Right lung (tissue), 5 donors: Measurements from ENCODE around the gene CLSTN2. TPM values are rescaled to one million over a fixed set of nuclear protein-coding genes. Genes with fewer than 3 reads are reported as not detected.
"Not testable (repeated sequence)": the region's sequence is repeated elsewhere in the genome, so short reads cannot be mapped to it uniquely, and the experiment has no call there.

Source experiments
- DNase-seq, 2 donors: peaks; one replicate each; pipeline ENCODE4 v3.0.0-alpha.2; 2013
- polyA plus RNA-seq, 5 donors: library from polyadenylated mRNA; unstranded; fragments of 120-200 nt; gene quantifications; one replicate each; pipeline versions ENCODE4 v1.2.1 to v1.2.3, GENCODE V29; 2013; ENCODE audit warnings: inconsistent platforms in 1 of 5, low replicate concordance in 1 of 5; ENCODE audit not compliant: insufficient read length in 5 of 5, insufficient read depth in 1 of 5

CLSTN2 gene
- polyA plus RNA-seq, 5 donors = 0.37 to 0.93 (median 0.47) TPM

DNA sequence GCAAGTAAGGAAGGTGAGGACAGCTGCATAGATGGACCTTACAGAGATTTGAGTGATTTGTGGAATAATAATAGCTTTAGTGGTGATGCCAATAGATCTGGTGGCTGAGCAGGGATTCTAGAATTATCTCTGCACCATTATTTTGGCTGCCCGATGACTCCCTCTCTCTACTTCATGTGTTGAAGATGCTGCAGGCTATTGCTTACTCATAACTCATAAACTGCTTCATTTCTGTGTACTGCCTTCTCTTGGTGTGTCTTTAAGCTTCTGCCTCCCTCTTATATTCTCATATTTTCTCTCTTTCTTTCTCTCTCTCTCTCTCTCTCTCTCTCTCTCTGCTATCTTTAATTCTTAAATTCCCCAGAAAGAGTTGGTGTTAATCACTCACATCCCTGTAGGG, 486.9 kb downstream of the CLSTN2 start:
- DNase-seq = no peak

DNA sequence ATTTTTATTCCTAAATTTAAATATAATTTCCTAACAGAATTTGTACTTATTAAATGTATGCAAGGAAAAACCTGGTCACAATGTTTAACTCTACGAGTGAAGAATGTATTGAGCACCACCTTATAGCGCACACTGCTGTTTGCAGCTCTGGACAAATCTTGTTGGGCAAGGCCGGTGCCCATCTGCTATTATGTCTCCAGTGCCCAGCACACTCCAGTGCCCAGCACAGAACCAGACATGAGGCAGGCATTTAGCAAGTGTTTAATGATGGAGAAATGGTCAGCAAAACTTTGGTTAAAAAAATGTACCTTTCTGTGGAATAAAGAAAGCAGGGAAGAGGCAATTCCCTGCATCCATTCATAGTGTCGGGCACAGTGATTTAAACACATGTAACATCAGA, 488.2 kb downstream of the CLSTN2 start:
- DNase-seq = no peak

DNA sequence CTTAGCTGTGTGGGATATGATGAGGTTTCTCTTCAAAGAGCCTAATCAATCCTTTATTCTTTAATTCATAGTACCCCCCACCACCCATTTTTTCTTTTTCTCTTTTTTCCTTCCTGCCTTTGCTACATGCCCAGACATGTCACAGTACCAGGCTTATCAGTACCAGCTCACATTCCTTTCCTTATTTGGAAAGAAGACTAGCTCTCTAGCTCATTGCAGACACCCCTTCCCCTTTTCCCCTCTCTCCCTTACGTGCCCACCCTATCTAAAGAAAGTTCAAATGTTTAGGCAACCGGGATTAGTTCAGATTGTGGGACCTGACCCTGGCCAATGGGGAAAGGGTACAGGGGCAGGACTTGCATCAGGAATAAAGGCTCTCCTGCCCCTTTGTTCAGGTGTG, 488.6 kb downstream of the CLSTN2 start:
- not testable (repeated sequence) for DNase-seq

DNA sequence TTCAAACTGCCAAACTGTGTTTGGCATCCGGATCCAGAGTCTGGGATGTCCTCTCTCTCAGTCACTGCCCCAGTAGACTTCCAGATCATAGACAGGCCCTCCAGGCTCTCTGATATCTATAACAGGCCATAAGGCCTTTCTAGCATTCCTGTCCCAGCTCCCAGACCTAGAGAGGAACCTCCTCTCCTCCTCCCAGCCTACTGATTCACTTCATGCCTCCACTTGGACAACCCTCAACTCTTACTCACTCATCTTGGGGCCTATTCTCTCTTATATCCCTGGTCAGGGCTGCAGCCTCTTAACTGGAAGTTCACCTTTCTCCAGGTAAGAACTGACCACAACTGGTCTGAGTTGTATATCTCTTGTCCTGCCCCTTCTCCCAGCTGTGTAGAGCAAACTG, 489.2 kb downstream of the CLSTN2 start:
- no peak for DNase-seq

DNA sequence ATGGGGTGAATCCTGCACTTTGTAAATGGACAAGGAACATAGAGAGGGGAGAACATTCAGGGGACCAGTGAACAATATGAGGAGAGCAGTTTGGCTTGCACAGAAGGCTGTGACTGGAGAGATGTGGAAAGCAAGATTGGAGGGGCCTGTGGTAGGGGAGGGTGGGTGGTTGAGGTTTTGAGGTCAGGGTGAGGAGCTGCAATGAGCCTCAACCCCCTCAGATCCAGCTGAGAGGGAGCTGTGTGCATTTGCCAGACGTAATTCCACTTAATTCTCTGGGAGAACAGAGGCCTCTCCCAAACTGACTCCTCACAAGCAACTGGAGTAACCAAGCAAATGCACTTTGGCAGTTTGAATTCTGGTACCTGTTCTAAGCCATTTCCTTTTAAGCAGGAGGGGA, 489.7 kb downstream of the CLSTN2 start:
- no peak for DNase-seq

DNA sequence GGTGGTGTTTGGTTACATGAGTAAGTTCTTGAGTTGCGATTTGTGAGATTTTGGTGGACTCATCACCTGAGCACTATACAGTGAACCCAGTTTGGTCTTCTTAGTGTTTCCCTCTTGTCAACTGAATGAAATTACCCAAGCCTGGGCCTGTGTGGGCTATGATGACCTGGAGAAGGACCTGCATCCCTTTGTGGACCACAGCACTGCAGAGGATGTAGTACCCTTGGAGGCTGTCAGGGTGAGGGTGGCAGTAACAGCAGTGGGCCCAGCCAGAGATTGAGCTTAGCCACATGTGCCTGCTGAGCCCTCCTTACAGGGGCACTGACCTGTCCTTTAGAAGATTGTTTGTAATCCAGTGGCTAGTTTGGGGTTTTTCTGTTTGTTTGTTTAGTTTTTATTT, 492.8 kb downstream of the CLSTN2 start:
- DNase-seq = no peak

DNA sequence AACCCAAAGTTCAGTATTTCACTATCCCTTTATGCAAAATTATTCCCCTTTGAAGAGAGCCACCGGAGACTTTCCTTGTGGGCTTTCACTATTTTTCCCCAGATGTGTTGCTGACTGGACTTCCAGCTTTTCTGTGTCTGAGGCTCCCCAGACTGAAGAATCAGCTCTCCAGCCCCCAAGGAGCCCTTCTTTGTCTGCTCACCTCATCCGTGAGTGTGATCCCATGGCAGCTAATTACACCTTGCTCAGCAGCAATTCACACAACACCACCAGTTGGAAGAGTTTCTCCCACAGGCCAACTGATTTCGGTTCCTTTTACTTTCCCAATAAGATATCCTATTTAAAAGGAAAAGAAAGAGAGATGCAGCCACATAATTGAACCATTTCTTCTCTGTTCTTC, 493.4 kb downstream of the CLSTN2 start:
- DNase-seq = no peak

DNA sequence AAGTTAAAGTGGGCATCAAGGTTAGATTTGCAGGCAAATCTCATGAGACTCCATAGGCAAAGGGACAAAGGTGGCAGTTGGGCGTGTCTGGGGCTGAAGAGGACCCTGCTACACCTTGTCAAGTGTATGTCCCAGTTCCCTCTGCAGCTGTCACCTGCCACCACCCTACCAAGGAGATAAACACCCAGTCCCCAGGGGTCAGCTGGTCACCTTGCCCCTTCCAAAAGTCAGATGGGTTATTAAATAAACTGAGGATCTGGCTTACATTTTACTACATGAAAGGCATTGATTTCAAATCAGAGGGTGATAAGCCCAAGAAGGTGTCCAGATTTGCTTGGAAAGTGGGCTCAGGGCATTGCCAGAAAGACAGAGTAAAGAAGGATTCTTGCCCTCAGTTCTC, 494.8 kb downstream of the CLSTN2 start:
- no peak for DNase-seq

DNA sequence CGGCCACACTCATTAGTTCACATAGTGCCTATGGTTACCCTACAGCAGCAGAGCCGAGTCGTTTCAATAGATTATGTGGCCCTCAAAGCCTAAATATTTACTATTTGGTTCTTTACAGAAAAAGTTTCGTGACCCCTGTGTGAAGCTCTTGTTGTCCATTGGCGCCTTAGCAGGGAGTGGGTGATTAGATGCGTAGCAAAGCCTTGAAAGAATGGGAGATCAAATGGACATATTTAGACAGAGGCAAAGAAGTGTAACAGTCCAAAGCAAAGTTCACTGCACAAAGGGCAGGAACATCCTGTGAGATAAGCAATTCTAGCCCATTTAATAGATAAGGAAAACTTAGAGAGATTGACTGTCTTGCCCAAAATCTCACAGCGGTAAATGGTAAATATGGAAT, 495.5 kb downstream of the CLSTN2 start:
- DNase-seq = no peak

DNA sequence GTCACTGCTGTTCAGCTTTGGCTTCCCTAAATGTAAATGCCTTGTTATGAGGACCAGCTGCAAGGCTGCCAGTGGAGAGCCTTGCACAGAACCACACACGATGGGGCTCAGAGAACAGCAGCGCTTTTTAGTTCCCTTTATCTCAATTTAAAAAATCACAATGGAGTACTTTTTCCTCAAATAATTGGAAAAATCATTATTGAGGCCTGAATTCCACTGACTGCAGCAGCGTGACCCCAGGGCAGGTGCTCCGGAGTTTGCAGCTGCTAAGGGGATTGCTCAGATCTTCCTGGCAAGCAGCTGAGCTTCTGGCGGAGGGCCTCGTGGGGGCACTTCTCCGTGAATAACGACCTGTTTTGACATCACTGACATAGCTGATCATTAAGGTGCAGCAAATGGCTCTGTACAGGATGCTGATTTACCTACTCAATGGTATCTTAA, 497.3 kb downstream of the CLSTN2 start:
- no peak for DNase-seq

DNA sequence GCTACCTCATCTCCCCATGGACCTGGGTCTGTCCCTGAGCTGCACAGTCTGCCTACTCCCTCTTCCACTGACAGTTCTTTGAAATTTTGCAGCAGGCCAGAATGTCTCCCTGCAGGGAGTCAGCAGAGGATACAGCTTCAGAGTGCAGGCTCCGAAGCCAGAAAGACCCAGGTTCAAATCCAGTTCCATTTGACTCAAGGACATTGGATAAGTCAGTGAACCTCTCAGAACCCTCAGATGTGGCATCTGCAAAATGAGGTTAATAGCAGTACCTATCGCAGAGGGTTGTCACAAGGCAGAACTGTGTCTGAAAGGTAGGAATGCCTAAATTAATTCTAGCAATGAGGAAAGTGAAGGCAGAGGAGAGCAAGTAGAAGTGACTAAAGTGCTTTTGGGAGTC, 498.4 kb downstream of the CLSTN2 start:
- no peak for DNase-seq

DNA sequence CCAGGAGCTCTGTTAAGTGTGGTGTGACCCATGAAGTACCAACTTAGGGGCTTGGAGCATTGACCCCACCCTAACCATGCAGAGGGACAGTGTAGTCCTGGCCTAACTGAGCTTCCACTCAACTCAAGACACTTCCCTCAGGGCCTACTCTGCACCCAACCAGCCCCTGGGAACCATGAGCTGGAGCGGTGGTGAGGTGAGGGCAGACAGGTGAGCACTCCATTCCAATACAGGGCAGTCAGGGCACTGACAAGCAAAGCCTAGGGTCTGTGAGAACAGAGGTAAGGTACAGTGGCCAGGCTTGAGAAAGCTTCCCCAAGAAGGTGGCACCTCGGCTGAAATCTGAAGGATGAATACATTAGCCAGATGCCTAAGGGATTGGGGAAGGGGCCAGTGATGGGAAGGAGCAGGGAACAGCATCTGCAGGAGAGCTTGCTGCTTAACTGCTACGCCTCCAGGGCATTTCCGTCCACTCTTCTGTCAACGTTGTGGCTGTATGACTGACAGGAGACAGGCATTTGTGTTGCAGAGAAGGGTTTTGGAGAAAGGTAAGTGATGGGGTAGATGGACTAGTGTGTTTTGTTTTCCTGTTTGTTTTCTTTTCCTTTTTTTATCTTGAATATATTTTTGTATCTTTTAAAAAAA, 499.4 kb downstream of the CLSTN2 start:
- DNase-seq = no peak

DNA sequence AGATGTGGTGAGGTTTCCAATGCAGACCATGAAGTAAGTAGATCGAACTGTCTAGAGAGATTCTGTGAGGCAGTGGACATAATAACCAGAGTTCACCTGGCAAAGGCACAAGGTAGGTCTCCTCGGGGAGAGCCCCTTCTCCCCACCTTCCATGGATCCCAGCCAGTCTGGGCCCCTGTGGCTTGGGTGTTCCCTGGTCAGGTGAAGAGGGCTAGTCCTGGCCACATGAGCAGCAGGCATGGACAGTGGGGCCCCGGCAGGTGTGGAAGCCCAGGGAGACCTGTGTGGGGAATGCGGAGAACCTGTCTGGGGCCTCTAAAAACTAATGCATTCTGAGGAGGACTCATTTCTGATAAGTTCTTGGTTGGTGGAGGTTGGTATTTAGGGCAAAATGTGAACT, 501.4 kb downstream of the CLSTN2 start:
- DNase-seq = no peak

DNA sequence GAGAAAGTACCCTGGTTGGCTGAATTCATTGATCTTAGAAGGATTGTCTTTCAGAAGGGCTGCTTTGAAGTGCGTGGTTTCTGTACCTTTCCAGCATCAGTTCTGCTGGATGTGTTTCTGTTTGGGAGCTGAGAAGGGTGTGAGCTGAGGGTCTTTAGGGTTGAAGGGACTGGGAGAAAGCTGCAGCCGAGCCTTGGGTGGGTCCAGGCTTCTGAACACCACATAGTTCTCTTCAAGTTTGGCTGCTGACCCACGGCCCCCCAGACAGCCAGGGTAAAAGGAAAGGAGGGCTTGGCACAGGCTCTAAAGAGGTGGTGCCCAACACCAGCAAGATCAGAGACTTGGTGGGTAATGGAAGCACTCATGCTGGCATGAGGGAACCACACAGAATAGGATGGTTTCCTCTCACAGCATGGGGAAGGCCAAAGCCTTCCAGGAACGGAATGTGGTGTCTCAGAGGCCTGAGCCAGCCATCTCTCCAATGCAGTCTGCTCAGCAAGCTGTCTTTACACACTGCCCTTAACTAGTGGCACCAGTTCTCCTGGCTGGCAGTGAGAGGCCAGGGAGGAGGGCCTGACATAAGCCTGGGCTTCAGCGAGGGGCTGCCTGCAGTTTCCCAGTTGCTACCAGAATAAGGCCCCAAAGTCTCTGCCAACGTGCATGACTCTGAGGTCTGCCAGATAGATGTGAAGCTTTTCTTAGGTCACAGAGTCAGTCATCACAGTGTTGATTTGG, 503.9 kb downstream of the CLSTN2 start:
- DNase-seq = no peak

DNA sequence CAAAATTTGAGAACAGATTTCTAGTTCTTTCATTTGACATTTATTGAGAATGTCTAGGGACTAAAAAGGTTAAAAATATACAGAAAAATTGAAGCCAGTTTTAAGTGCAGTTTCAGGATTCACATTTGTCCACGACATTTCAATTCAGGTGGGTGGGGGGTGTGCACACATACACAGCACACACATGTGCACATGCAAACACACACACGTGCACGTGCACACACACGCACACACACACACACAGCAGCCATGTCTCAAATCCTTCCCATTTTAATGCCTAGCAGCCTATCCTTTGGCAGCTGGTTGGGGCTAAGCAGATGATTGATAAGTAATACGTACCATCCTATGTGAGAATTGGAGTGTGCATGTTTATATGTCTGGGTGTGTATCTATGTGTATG, 504.5 kb downstream of the CLSTN2 start:
- no peak for DNase-seq

DNA sequence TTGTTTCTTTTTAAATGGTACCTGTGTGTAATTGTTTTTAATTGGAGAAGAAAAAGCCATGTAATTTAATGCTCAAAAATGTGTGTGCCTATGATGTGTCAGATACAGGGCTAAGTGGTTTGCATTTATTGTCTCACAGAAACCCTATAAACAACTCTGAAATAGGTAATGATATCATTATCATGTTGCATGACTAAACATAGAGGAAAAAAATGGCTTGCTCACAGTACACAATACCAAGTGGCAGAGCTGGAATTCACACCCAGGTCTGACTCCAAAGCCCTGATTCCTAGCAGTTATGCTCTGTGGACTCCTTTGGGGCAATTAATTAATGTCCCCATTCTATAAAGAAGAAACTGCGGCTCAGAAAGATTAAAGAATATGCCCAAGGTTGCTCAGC, 505.5 kb downstream of the CLSTN2 start:
- no peak for DNase-seq

DNA sequence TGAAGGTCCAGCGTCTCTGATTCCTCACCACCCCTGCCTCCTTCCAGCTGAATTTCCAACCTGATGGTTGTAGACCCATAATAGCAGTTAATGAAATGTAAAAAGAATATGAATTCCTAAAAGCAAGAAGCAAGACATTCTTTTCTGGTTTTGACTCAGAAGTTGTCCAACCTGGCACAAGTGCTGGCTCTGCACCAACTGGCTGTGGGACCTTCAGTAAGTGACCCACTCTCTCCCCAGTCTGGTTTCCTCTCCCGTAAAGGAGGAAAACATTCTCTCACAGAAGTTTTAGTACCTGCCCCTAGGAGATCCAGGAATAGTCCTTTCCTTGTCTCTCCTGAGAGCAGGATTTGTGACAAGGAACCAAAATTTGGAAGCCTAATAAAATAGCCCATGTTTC, 506.0 kb downstream of the CLSTN2 start:
- DNase-seq = no peak

DNA sequence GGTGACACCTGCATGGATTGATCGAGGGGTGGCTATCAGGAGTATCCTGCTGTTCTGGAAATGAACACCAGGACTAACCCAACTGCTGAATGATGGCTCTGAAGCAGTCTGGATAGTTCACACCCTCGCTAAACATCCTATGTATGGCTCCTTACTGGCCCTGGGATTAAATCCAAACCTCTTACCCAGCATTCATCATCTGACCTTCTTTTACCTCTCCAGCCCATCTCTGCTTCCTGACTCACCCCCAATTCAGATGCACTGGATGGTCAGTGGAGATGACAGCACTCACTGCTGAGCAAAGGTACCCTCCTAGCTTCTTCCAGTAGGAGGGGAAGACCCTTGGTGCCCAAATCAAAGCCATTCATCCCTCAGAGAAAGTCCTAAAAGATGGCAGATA, 507.6 kb downstream of the CLSTN2 start:
- DNase-seq = no peak

DNA sequence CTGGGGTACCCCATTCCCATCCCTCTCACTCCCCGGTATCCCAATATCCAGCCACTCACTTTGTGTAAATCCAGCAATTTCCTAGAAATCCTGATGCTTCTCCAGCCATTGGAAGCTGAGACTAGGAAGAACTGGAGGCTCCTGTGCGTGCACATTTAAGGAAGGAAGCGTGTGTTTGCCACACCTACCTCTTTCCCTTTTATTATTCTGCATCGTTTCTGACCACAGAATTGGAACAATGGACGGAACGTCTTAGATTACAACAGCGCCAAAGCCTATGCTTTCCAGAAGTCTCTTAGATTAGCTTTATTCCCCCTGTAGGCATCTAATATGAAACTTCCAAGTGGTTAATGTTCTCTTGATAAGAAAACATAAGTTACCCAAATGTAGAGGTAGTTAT, 508.1 kb downstream of the CLSTN2 start:
- no peak for DNase-seq

DNA sequence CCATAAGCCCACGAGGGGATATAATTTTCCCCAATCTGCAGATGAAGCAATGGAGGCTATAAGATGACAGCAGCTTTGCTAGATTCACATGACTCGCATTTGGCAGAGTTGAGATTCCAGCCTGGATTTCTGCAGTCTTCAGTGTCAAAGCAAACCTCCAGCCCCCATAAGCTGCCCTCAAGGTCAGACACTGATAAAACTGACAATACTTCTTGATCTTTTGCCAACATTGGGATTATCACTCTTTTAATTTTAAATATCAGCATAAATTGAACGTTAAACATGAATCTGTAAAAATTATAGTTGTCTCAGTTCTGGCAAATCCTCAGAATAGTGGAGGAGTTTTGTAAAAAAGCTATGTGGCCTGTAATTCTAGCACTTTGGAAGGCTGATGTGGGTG, 508.8 kb downstream of the CLSTN2 start:
- no peak for DNase-seq

DNA sequence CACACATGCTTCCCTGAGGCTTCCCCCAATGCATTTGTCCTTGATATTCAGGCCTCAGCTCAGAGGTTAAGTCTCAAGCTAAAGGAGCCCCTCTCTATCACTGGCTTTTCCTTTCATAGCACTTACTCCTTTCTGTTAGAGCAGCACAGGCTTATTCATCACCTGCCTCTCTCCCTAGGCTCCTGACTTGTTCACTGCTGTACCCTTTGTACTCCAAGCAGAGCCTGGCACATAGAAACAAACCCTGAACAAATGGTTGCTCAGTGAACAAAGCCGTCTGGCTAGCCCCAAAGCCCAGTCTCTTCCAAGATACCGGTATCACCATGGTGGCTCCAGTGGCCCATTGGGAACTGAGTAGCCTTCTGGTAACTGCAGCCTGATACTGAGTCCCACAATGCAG, 511.7 kb downstream of the CLSTN2 start:
- DNase-seq = no peak

DNA sequence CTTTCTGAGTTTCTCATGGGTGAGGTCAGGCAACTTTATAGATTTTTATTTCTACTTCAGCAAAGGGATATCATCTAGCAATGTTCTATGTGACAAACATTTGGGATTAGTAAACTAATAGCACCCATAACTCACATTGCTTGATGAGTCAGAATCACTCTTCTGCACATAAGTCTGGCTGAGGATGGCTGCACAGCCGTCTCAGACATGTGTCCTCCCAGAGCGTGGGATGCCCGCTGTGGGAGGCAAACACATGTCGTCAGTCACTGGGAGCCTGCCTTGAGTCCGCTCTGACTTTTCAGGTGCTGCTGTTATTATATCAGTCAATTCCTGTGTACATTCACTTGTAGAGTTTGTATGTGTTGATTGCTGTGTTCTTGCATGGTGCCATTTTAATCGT, 512.2 kb downstream of the CLSTN2 start:
- DNase-seq = no peak

DNA sequence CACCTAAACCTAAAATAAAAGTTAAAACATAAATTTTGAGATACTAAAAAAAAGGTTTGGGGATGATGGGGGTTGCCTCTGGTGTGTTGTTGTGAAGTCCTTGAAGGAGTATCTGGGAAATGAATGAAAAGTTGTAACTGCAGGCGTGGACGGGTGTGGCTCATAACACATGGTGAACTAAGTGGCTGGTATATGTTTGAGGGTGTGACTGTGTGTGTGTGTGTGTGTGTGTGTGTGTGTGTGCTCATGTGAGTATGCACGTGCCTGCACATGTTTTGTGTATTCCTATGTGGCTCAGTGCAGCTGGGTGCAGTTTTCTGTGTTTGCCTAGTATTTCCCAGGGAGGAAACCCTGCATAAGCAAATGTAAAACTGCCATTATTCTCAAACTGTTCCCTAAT, 513.0 kb downstream of the CLSTN2 start:
- DNase-seq = no peak
